Upper lobe of left lung (tissue), 4 donors: Measurements from ENCODE around the gene MASP2.

Experiments
- EP300 ChIP-seq, 4 donors: sonication (generic); formaldehyde crosslinking; IDR thresholded peaks; one replicate each; pipeline ENCODE4 v1.5.1; 2017; ENCODE audit warnings: antibody characterized with exemption in 4 of 4, control low read depth in 2 of 4
- POLR2A ChIP-seq, 4 donors: fragments of 450-650 bp; IDR thresholded peaks; one replicate each; pipeline ENCODE4 v1.5.1; 2016 to 2017; ENCODE audit warnings: antibody characterized with exemption in 4 of 4, mild to moderate bottlenecking in 2 of 4
- POLR2AphosphoS5 ChIP-seq, 2 donors: sonication (generic); formaldehyde crosslinking; IDR thresholded peaks; one replicate each; pipeline ENCODE4 v1.5.1; 2017; ENCODE audit warnings: antibody characterized with exemption in 2 of 2
- TF ChIP-seq, protein P1 (sequence below), 6 experiments: fragments of 450-650 bp in 4 of 6; fragments of 200-600 bp in 2 of 6; sonication (generic) in 2 of 6; IDR thresholded peaks; one replicate each; pipeline ENCODE4 v1.5.1; 2016 to 2019; ENCODE audit warnings: antibody characterized with exemption in 6 of 6

DNA sequence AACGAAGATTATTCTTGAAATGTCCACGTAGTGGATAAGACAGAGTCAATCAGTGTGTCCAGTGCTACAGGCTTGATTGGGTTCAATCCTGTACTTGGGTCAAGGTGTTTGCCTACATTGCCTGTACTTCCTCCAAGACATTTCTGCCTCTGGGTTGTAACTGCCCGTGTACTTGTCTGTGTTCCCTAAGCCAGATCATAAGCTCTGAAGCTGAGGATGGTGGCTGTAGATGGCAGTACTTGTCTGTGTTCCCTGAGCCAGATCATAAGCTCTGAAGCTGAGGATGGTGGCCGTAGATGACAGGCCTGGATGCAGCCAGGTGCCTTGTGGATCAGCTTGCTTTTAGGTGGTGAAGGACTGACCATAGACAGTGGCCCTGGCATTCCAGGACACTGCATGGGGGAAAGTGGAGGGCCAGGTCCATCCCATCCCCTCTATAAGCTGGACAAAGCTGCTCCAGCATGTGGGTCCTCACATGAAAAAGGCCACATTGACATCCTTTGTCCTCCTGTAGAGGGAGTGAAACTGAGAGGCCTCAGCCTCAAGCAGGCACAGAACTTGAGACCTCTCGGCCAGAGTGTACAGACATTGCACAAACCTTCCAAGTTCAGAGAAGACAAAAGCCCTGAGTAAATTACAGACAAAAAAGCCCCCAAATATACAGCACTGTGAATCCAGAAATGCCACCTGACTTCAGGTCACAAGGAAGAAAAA, 14.8 kb upstream of the MASP2 start:
- TF ChIP-seq, protein P1, sequence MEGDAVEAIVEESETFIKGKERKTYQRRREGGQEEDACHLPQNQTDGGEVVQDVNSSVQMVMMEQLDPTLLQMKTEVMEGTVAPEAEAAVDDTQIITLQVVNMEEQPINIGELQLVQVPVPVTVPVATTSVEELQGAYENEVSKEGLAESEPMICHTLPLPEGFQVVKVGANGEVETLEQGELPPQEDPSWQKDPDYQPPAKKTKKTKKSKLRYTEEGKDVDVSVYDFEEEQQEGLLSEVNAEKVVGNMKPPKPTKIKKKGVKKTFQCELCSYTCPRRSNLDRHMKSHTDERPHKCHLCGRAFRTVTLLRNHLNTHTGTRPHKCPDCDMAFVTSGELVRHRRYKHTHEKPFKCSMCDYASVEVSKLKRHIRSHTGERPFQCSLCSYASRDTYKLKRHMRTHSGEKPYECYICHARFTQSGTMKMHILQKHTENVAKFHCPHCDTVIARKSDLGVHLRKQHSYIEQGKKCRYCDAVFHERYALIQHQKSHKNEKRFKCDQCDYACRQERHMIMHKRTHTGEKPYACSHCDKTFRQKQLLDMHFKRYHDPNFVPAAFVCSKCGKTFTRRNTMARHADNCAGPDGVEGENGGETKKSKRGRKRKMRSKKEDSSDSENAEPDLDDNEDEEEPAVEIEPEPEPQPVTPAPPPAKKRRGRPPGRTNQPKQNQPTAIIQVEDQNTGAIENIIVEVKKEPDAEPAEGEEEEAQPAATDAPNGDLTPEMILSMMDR (IDR thresholded peaks at IDR 0.05): no peak
- TF ChIP-seq POLR2A (IDR thresholded peaks at IDR 0.05) (no peak), POLR2AphosphoS5 (IDR thresholded peaks at IDR 0.05) (no peak), EP300 (IDR thresholded peaks at IDR 0.05) (no peak)
